Retinal pigment epithelial cell (primary cell): Measurements from ENCODE around the gene HIP1R.

Experiments
- DNase-seq: peaks from one replicate; pipeline ENCODE4 v3.0.0-alpha.2; 2010; ENCODE audit warnings: low read depth
- H3K4me3 ChIP-seq: 2 replicates; pipeline ENCODE4 v1.5.1; 2011; ENCODE audit warnings: mild to moderate bottlenecking, low read length, control low read depth, moderate library complexity
- CTCF ChIP-seq: conservative IDR thresholded peaks from 2 replicates; pipeline ENCODE4 v1.5.1; 2011; ENCODE audit warnings: low read depth, low read length, control low read depth, inconsistent platforms

HIP1R gene

GRCh38 chr12:122864894-122865253 is 29.6 kb downstream of the HIP1R start:
- TF ChIP-seq CTCF: no peak
- DNase-seq: no peak
- no peak overlapping the region for H3K4me3 ChIP-seq

- DNase-seq: no peak
- no peak overlapping the region for H3K4me3 ChIP-seq
- TF ChIP-seq CTCF: peak; percentile 63
Measured at GRCh38 chr12:122865268-122866231, 30.3 kb downstream of the HIP1R start.

GRCh38 chr12:122866379-122866778 is 31.1 kb downstream of the HIP1R start:
- H3K4me3 ChIP-seq: no peak overlapping the region
- TF ChIP-seq CTCF: no peak
- DNase-seq: no peak

GRCh38 chr12:122866950-122867607 is 31.8 kb downstream of the HIP1R start:
- no peak overlapping the region for H3K4me3 ChIP-seq
- no peak for TF ChIP-seq CTCF
- DNase-seq: no peak

- no peak overlapping the region for H3K4me3 ChIP-seq
- peak; percentile 26 for TF ChIP-seq CTCF
- DNase-seq: no peak
Measured at GRCh38 chr12:122867691-122868461, 32.6 kb downstream of the HIP1R start.

GRCh38 chr12:122868471-122869177 is 33.4 kb downstream of the HIP1R start:
- no peak for DNase-seq
- TF ChIP-seq CTCF: no peak
- H3K4me3 ChIP-seq: no peak overlapping the region
